Heart right ventricle (tissue), 16 donors: ENCODE results near the gene ADCY4. TPM values are rescaled to one million over a fixed set of nuclear protein-coding genes. Genes with fewer than 3 reads are reported as not detected.

ENCODE experiments used
- ATAC-seq, 8 donors: fragments of 200-7000 bp; cut with Tn5 transposase; one replicate each; pipeline ENCODE4 v1.9.1; 2020; ENCODE audit warnings: mild to moderate bottlenecking in 8 of 8, moderate library complexity in 8 of 8, moderate number of reproducible peaks in 1 of 8
- DNase-seq, 2 donors: peaks; one replicate each; pipeline ENCODE4 v3.0.0-alpha.2; 2020
- H3K27ac ChIP-seq, 10 donors: fragments of 200-600 bp; sonication (generic) in 2 of 10; one replicate each; pipeline versions ENCODE4 v1.5.0 to v1.8.0; 2020 to 2022; ENCODE audit warnings: mild to moderate bottlenecking in 3 of 10
- H3K27me3 ChIP-seq, 7 donors: fragments of 200-600 bp; one replicate each; pipeline ENCODE4 v1.8.0; 2021 to 2022; ENCODE audit warnings: mild to moderate bottlenecking in 2 of 7
- H3K36me3 ChIP-seq, 9 donors: fragments of 200-600 bp; sonication (generic) in 1 of 9; one replicate each; pipeline versions ENCODE4 v1.5.0 to v1.8.0; 2020 to 2022; ENCODE audit warnings: mild to moderate bottlenecking in 2 of 9
- H3K4me1 ChIP-seq, 9 donors: fragments of 200-600 bp; sonication (generic) in 1 of 9; one replicate each; pipeline versions ENCODE4 v1.5.0 to v1.8.0; 2020 to 2022; ENCODE audit warnings: mild to moderate bottlenecking in 4 of 9
- H3K4me3 ChIP-seq, 10 donors: fragments of 200-600 bp; sonication (generic) in 2 of 10; one replicate each; pipeline versions ENCODE4 v1.5.0 to v1.8.0; 2020 to 2022; ENCODE audit warnings: mild to moderate bottlenecking in 7 of 10, moderate library complexity in 2 of 10
- H3K9me3 ChIP-seq, 11 donors: fragments of 200-600 bp in 10 of 11; sonication (generic) in 2 of 11; one replicate each; pipeline versions ENCODE4 v1.5.0 to v1.8.0; 2013 to 2022; ENCODE audit warnings: mild to moderate bottlenecking in 2 of 11, control low read depth in 1 of 11, moderate library complexity in 1 of 11
- WGBS, 2 donors: extraction: QIAGEN DNeasy Blood & Tissue Kit; methylation state at CpG; one replicate each; pipeline ENCODE4 v1.1.7; 2013; ENCODE audit warnings: inconsistent platforms in 1 of 2; 5-methylcytosine and 5-hydroxymethylcytosine counted together
- intact Hi-C, 10 donors: fragments of 100-400 bp; cut with DNase I; formaldehyde crosslinking; loops; one replicate each; pipeline versions ENCODE4 v1.11.1 to v1.14.2; 2022
- polyA plus RNA-seq, 2 donors: library from polyadenylated mRNA; stranded (reverse); fragments of 200-250 nt; gene quantifications; one replicate each; pipeline ENCODE4 v1.2.3, GENCODE V29; 2013
- total RNA-seq, 10 donors: library from RNA; stranded (reverse); fragmentation: NEBNext Ultra II Directional in 3 of 10; extraction: Animal tissue kit (Norgen Biotek cat#: 25700) in 3 of 10; gene quantifications; one replicate each; pipeline versions ENCODE4 v1.2.1 to v1.2.4, GENCODE V29; 2021 to 2023
- TF ChIP-seq, protein P1 (sequence below), 9 donors: fragments of 200-600 bp; sonication (generic) in 2 of 9; IDR thresholded peaks; one replicate each; pipeline versions ENCODE4 v1.5.0 to v1.8.0; 2021 to 2022; ENCODE audit warnings: antibody characterized with exemption in 9 of 9, mild to moderate bottlenecking in 5 of 9, moderate library complexity in 1 of 9
- donor health status: Arrhythmogenic right ventricular cardiomyopathy.
- donor health status: ischemic (EF 13 %, LVEDD 7.1; RV severe dilation, severe dysfunction).
- donor health status: healthy with polysubstance abuse.
- donor health status: DM: no; HTN: yes; CAD: no.
- donor health status: DM: no; HTN: no; CAD: no.
- donor health status: ischemic (EF 25% LVEDD 6.9; RV normal size, moderate dysfunction).
- donor health status: ischemic (EF 25% LVEDD 5.7; RV mildly dilated, moderate dysfunction).
- donor health status: healthy.
- donor health status: DM: yes; HTN: yes; CAD: no.
- donor health status: Ischemic cardiomyopathy.
- donor health status: ischemic (EF 35%, LVEDD 5.7; RV mildly dilated, moderate dysfunction).
- donor health status: nonischemic (EF 11% LVEDD 7.7; RV severe dilation, severe dysfunction).
- donor health status: DM: yes; HTN: yes; CAD: no.
- donor health status: PGD.
- donor health status: ischemic (EF 29% LVEDD 5.4; RV normal size, mild dysfunction).
- donor health status: nonischemic (EF 23%, LVEDD 6.1; RV moderate dilation, normal function).

The ADCY4 gene
- total and polyA plus RNA-seq, 12 donors = 17.4 to 104 (median 23.4) TPM

DNA sequence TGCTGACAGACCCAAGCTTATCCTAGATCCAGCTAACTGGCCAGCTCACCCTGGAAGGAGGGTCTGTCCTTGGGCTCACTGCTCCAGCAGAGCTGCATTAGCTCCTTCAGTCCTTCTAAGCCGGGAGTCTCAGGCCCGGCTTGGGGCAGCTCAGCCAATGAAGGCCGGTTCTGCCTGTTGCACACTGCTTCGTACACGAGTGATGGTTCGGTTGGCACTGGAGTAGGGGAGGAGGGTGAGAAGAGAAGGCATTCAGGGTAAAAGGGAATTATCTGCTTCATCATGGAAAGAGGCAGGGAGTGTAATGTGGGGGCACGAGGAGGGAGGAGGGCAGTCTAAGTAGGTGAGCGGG, 2.9 kb upstream of the ADCY4 start:
- peaks cover 8 to 65% (median 42%) of the 10 kb centered on the region in 9 donors for H3K4me1 ChIP-seq
- TF ChIP-seq, protein P1, sequence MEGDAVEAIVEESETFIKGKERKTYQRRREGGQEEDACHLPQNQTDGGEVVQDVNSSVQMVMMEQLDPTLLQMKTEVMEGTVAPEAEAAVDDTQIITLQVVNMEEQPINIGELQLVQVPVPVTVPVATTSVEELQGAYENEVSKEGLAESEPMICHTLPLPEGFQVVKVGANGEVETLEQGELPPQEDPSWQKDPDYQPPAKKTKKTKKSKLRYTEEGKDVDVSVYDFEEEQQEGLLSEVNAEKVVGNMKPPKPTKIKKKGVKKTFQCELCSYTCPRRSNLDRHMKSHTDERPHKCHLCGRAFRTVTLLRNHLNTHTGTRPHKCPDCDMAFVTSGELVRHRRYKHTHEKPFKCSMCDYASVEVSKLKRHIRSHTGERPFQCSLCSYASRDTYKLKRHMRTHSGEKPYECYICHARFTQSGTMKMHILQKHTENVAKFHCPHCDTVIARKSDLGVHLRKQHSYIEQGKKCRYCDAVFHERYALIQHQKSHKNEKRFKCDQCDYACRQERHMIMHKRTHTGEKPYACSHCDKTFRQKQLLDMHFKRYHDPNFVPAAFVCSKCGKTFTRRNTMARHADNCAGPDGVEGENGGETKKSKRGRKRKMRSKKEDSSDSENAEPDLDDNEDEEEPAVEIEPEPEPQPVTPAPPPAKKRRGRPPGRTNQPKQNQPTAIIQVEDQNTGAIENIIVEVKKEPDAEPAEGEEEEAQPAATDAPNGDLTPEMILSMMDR (IDR thresholded peaks at IDR 0.05) = no peak
- H3K36me3 ChIP-seq = peaks cover 0 to 26% (median 0%) of the 10 kb centered on the region in 9 donors
- no peaks in the 10 kb centered on the region for H3K9me3 ChIP-seq
- WGBS, 2 donors = 92 to 96% methylated on average over 8 of the region's 8 CpGs
- no peak overlapping the region for H3K4me3 ChIP-seq
- ATAC-seq = no peak
- no peak overlapping the region for H3K27ac ChIP-seq
- H3K27me3 ChIP-seq = peaks cover 0 to 56% (median 26%) of the 10 kb centered on the region in 7 donors
- intact Hi-C loops = no loop called here
- DNase-seq = no peak

DNA sequence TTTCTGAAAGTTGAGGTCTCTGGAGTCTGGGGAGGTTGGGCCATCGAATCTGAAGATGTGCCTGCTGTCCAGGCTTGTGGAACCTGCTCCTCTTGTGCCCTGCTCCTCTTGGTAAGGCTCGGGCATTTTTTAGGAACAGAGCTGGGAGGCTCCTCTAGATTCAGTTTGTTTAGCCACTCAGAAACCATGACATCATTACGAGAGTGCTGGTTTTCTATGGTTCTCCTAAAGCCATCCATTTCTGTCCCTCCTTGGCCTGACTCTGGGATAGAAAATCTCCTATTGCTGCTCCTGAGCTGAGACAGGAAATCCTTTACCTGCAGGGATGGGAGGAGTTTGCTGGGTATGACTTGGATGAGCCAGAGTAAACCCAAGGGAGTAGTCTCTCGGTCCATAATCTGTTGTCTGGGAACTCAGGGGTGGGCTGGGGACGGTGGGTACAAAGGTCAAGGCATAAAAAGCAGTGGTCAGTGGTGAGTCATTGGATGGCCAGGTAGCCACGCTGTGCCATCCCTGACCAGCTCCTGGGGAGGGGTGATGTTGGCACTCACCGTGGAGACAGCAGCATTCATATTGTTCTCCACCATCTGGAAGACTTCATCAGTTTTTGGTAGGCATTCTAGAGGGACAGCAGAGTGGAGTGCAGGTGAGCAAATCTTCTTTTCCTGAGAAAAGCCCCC, 2.4 kb upstream of the ADCY4 start:
- 91 to 93% methylated on average over 7 of the region's 7 CpGs for WGBS, 2 donors
- H3K36me3 ChIP-seq = peaks cover 0 to 30% (median 0%) of the 10 kb centered on the region in 9 donors
- H3K27me3 ChIP-seq = peaks cover 0 to 59% (median 26%) of the 10 kb centered on the region in 7 donors
- no peak overlapping the region for H3K27ac ChIP-seq
- H3K4me3 ChIP-seq = no peak overlapping the region
- DNase-seq (no peak), ATAC-seq (no peak)
- TF ChIP-seq, protein P1 (IDR thresholded peaks at IDR 0.05) = no peak
- intact Hi-C loops = no loop called here
- peaks cover 12 to 70% (median 47%) of the 10 kb centered on the region in 9 donors for H3K4me1 ChIP-seq
- H3K9me3 ChIP-seq = no peaks in the 10 kb centered on the region

DNA sequence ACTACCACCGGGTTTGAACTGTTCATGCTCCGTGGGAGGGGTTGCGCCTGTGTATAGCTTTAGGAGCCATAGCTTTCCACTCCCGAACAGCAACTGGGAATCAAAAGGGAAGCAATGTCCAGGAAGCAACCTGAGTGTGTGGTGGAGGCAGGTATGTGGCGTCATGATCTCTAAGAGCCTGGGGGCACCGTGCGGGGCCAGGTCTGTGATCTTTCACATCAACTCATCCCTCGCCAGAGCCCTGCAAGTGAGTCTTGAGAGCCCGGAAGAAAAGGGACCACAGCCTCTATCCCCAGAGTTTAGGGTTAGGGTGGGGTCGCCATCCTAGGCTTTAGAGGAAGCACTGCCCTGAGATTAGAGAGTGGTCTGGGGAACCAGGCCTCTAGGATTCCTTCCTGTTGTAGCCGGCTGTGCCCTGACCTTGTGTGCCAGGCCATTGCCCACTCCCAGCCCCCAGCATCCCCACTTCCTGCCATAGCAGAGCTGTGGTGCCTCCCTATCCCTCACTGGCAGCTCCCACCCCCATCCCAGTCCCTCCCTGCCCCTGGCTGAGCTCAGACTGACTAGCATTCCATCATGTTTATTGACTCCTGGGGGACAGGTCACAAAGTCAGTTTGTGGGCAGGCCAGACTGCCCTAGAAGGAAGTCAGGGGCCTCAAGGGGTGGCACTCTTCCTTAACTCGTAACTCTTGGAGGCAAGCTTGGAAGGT, 745 bp upstream of the ADCY4 start:
- TF ChIP-seq, protein P1 (IDR thresholded peaks at IDR 0.05) = no peak
- Histone ChIP-seq H3K36me3 (peaks cover 0 to 38% (median 0%) of the 10 kb centered on the region in 9 donors), H3K27ac (peak overlapping the region; percentile 86 to 98 (median 94)), H3K4me1 (peaks cover 12 to 83% (median 56%) of the 10 kb centered on the region in 9 donors), H3K9me3 (no peaks in the 10 kb centered on the region), H3K4me3 (peak overlapping the region in 9 of 10 donors; percentile 63 to 88 (median 70)), H3K27me3 (peaks cover 0 to 59% (median 26%) of the 10 kb centered on the region in 7 donors)
- DNase-seq (no peak), ATAC-seq (no peak)
- WGBS, 2 donors = 66 to 67% methylated on average over 12 of the region's 12 CpGs
- intact Hi-C loops = loop anchor here in 5 of 10 donors (1.0 to 2.0 kb wide), 3 partner anchors 31 to 101 kb away; no protein-coding TSS in a partner anchor

DNA sequence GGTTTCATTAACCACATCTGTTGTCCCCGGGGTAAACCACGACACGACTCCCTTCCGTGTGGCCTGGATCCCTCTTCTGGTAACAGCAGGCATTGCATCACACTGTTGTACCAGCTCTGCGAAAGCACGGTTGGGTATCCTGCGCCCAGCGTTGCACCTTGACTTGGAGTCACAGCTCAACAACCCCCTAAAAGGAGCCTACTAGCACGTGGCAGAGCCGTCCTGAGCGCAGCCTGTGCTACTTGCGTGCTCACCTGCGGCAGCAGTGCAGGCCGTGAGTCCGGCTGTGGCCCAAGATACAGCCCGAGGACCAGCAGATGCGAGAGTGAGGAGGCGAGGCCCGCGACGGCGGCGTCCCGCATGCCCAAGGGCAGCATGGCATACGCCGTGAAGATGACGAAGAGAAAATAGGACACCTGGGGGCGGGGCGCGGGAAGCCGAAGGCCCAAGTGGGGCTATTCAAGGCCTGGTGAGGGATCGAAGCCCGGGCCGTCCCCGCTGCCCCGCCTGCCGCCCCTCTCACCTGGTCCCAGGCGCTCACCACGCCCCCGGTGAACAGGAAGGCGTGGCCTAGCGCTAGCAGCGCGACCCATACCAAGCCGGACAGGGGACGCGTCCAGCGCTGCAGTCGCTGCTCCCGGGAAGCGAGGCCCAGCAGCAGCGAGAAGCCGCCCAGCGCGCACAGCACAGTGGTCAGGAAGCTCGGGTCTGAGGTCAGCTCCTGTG, 2.4 kb downstream of the ADCY4 start:
- peak in 7 of 8 donors; percentile 31 to 56 (median 51) for ATAC-seq
- Histone ChIP-seq H3K9me3 (no peaks in the 10 kb centered on the region), H3K4me1 (peaks cover 6 to 92% (median 37%) of the 10 kb centered on the region in 9 donors), H3K27ac (peak overlapping the region in 3 of 10 donors; percentile 15 to 97 (median 90)), H3K4me3 (peak overlapping the region in 9 of 10 donors; percentile 14 to 88 (median 70)), H3K27me3 (peaks cover 0 to 35% (median 24%) of the 10 kb centered on the region in 7 donors), H3K36me3 (peaks cover 0 to 48% (median 0%) of the 10 kb centered on the region in 9 donors)
- DNase-seq = peak; percentile 43 to 68
- TF ChIP-seq, protein P1 (IDR thresholded peaks at IDR 0.05) = peak; percentile 43 to 75 (median 68)
- 27 to 29% methylated on average over 55 to 56 of the region's 56 CpGs for WGBS, 2 donors
- intact Hi-C loops = loop anchor here (2.0 to 5.0 kb wide), 7 partner anchors 80 to 345 kb away; partner anchors contain the start of genes CBLN3 (in 1 of the 10) and KHNYN (in 1 of the 10)
